RWPE2 (cell line): ENCODE data around the gene CYP1A2.

Source experiments
- ATAC-seq: fragments of 200-7000 bp; cut with Tn5 transposase; 3 replicates; pipeline ENCODE4 v1.9.1; 2021; ENCODE audit warnings: low read depth
- DNase-seq: peaks from one replicate; pipeline ENCODE4 v3.0.0-alpha.2; 2020; ENCODE audit warnings: low spot score
- H3K27ac ChIP-seq: fragments of 450-650 bp; 2 replicates; pipeline ENCODE4 v1.5.1; 2017; ENCODE audit warnings: mild to moderate bottlenecking; ENCODE audit not compliant: poor library complexity, severe bottlenecking
- H3K27me3 ChIP-seq: fragments of 250-450 bp; sonication (Bioruptor Pico); 2 replicates; pipeline ENCODE4 v1.5.1; 2021; ENCODE audit warnings: mild to moderate bottlenecking, moderate library complexity; ENCODE audit not compliant: insufficient read depth, poor library complexity, severe bottlenecking
- H3K36me3 ChIP-seq: fragments of 250-450 bp; sonication (Bioruptor Pico); 2 replicates; pipeline ENCODE4 v1.5.1; 2020; ENCODE audit warnings: low read depth, mild to moderate bottlenecking, moderate library complexity
- H3K4me1 ChIP-seq: fragments of 250-450 bp; sonication (Bioruptor Pico); 2 replicates; pipeline ENCODE4 v1.5.1; 2021; ENCODE audit warnings: mild to moderate bottlenecking, moderate library complexity; ENCODE audit not compliant: insufficient read depth, poor library complexity, severe bottlenecking
- H3K4me3 ChIP-seq: fragments of 250-450 bp; sonication (Bioruptor Pico); 2 replicates; pipeline ENCODE4 v1.5.1; 2021; ENCODE audit warnings: mild to moderate bottlenecking, moderate library complexity; ENCODE audit not compliant: severe bottlenecking
- H3K9me3 ChIP-seq: fragments of 250-450 bp; sonication (Bioruptor Pico); 2 replicates; pipeline ENCODE4 v1.5.1; 2021; ENCODE audit warnings: mild to moderate bottlenecking, moderate library complexity; ENCODE audit not compliant: severe bottlenecking
- CTCF ChIP-seq: fragments of 450-650 bp; IDR thresholded peaks from one replicate; pipeline ENCODE4 v1.5.1; 2017; ENCODE audit warnings: mild to moderate bottlenecking, moderate library complexity; ENCODE audit not compliant: poor library complexity, severe bottlenecking

CYP1A2 gene

GRCh38 chr15:74792227-74793016 lies 43.8 kb downstream of the CYP1A2 start:
- no peak for TF ChIP-seq CTCF
- peaks cover 49% of the 10 kb centered on the region for H3K4me1 ChIP-seq
- no peak overlapping the region for H3K27ac ChIP-seq
- H3K9me3 ChIP-seq, result no peaks in the 10 kb centered on the region
- no peaks in the 10 kb centered on the region for H3K27me3 ChIP-seq
- H3K4me3 ChIP-seq, result no peak overlapping the region
- H3K36me3 ChIP-seq, result peaks cover 30% of the 10 kb centered on the region
- ATAC-seq (no peak), DNase-seq (no peak)

DNA sequence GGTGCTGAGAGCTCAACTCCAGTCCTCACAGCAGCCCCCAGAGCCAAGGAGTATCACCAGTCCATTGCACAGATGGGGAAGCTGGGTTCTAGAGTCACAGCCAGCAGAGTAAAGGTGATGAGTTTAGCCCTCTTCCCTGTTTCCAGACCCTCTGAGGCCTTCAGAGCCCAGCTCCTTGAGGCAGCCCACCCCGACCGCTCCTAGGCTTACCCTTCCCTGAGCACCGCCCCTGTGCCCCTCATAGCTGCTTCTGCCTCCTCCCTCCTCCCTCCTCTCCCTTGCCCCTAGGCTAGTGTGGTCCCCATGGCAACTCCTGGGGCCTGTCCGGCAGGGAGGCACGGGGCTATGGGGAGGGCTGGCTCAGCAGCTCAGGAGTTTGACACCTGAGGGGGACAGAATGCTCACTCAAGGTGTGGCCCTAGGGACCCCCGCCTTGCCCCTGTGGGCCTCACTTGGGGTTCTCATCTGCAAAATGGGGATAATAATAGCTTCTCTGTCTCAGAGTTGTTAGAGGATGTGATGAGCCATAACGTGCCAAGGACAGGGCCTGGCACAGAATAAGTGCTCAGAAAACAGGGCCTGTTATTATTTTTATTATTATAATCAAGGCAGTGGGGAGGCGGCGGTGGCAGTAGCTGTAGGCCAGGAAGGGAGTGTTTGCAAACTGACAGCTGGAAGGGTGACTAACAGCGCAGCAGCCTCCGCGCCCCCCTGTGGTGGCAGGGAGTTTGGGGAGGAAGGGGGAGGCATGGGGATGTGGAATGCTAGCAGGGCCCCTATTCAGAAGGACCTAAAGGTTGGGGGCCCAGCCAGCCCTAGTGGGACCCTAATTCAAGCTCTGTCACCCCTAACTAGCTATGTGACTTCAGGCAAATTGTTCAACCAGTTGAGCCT lies 44.7 kb downstream of the CYP1A2 start:
- H3K36me3 ChIP-seq, result peaks cover 30% of the 10 kb centered on the region
- no peak for ATAC-seq
- no peaks in the 10 kb centered on the region for H3K9me3 ChIP-seq
- DNase-seq, result no peak
- peaks cover 40% of the 10 kb centered on the region for H3K4me1 ChIP-seq
- no peak for TF ChIP-seq CTCF
- H3K27ac ChIP-seq, result no peak overlapping the region
- no peaks in the 10 kb centered on the region for H3K27me3 ChIP-seq
- no peak overlapping the region for H3K4me3 ChIP-seq

DNA sequence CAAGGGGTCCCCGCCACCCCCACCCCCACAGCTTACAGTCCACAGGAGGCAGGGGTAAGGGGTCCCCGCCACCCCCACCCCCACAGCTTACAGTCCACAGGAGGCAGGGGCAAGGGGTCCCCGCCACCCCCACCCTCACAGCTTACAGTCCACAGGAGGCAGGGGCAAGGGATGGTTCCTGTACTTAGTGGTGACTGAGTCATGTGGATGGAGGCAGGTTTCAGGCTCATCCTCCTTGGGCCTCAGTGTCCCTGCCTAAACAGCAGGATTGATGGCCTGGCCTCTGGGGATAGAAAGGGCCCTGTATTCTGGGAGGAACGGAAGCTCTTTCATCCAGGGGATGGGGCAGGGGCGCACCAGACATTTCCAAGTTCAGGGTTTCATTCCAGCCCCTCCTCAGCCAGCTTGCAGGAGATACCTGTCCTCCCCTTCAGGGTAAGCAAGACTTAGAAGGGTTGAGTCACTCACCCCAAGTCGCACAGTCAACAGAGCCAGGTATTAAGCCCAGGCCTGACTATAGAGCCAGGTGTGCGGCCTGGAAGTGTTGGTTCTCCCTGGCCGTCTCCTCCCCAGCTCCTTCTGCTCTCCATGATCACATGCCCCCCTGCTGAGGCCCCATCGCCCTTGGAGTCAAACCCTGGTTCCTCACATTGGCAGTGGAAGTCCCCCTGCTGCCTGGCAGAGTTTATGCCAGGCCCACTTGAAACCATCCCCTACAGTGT lies 45.8 kb downstream of the CYP1A2 start:
- no peak overlapping the region for H3K4me3 ChIP-seq
- H3K27me3 ChIP-seq, result no peaks in the 10 kb centered on the region
- peak; percentile 44 for ATAC-seq
- DNase-seq, result no peak
- H3K4me1 ChIP-seq, result peaks cover 34% of the 10 kb centered on the region
- H3K27ac ChIP-seq, result peak overlapping the region; percentile 9
- no peaks in the 10 kb centered on the region for H3K9me3 ChIP-seq
- H3K36me3 ChIP-seq, result peaks cover 38% of the 10 kb centered on the region
- no peak for TF ChIP-seq CTCF

DNA sequence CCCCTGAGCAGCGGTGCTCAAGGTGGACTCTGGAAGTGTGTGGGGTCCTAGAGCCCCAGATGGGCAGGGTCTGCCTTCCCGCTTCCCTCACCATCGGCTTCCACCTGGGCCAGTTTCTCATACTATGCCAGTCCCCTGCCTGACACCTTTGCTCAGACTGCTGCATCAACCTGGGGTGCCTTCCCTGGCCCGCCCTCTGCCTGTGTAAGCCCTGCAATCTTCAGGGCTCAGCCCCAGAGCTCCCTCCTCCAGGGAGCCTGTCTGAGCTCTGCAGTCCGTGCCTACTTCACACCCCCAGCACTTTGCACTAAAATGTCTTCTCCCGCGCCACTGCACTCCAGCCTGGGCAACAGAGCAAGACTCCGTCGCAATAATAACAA lies 46.3 kb downstream of the CYP1A2 start:
- Histone ChIP-seq H3K36me3 (peaks cover 40% of the 10 kb centered on the region), H3K9me3 (no peaks in the 10 kb centered on the region), H3K4me3 (no peak overlapping the region), H3K4me1 (peaks cover 34% of the 10 kb centered on the region), H3K27me3 (no peaks in the 10 kb centered on the region), H3K27ac (peak overlapping the region; percentile 9)
- no peak for ATAC-seq
- DNase-seq, result no peak
- TF ChIP-seq CTCF, result no peak
